HL-60 (cell line): ENCODE results near the gene ALX3.
A peak's percentile ranks its signal among the peaks of the same experiment; 100 is the strongest.

Source experiments
- DNase-seq, 2 experiments: peaks; one replicate each; pipeline ENCODE4 v3.0.0-alpha.2; 2010 to 2020; ENCODE audit warnings: low read depth in 1 of 2, low spot score in 1 of 2
- H3K27ac ChIP-seq: fragments of 250-450 bp; sonication (Bioruptor Pico); replicated peaks from 2 replicates; pipeline ENCODE4 v1.5.1; 2020; ENCODE audit warnings: mild to moderate bottlenecking, moderate library complexity
- H3K27me3 ChIP-seq: fragments of 250-450 bp; sonication (Bioruptor Pico); 2 replicates; pipeline ENCODE4 v1.5.1; 2021; ENCODE audit warnings: mild to moderate bottlenecking, moderate library complexity; ENCODE audit not compliant: insufficient read depth, poor library complexity, severe bottlenecking
- H3K4me3 ChIP-seq: replicated peaks from 2 replicates; pipeline ENCODE4 v1.5.1; 2011; ENCODE audit warnings: mild to moderate bottlenecking, control low read depth, low read length; ENCODE audit not compliant: insufficient read depth
- CTCF ChIP-seq: IDR thresholded peaks from one replicate; pipeline ENCODE4 v1.5.1; 2011; ENCODE audit warnings: low read length, control low read depth, inconsistent platforms; ENCODE audit not compliant: insufficient read depth
- GABPA ChIP-seq: IDR thresholded peaks from 2 replicates; pipeline ENCODE4 v1.6.1; 2012; ENCODE audit warnings: low read depth
- POLR2AphosphoS5 ChIP-seq: IDR thresholded peaks from 2 replicates; pipeline ENCODE4 v1.6.1; 2012; ENCODE audit warnings: low read depth
- REST ChIP-seq: IDR thresholded peaks from 2 replicates; pipeline ENCODE4 v1.6.1; 2012; ENCODE audit warnings: low read depth; ENCODE audit not compliant: insufficient replicate concordance
- SPI1 ChIP-seq: IDR thresholded peaks from 2 replicates; pipeline ENCODE4 v1.6.1; 2012; ENCODE audit warnings: low read depth, mild to moderate bottlenecking, borderline replicate concordance

ALX3 gene

GRCh38 chr1:110039641-110040040 is 30.8 kb downstream of the ALX3 start:
- no peak for TF ChIP-seq SPI1
- TF ChIP-seq POLR2AphosphoS5 = no peak
- no peak for TF ChIP-seq REST
- TF ChIP-seq GABPA = no peak
- no peak for TF ChIP-seq CTCF
- no peak for DNase-seq
- no peaks in the 10 kb centered on the region for H3K27me3 ChIP-seq
- H3K27ac ChIP-seq = no peak overlapping the region
- H3K4me3 ChIP-seq = no peak overlapping the region

GRCh38 chr1:110038271-110038670 is 32.2 kb downstream of the ALX3 start:
- Histone ChIP-seq H3K4me3 (no peak overlapping the region), H3K27me3 (no peaks in the 10 kb centered on the region), H3K27ac (no peak overlapping the region)
- TF ChIP-seq SPI1 (no peak), CTCF (no peak), POLR2AphosphoS5 (no peak), GABPA (no peak), REST (no peak)
- DNase-seq = no peak

- peak overlapping the region; percentile 79 for H3K27ac ChIP-seq
- no peak for DNase-seq
- H3K4me3 ChIP-seq = peak overlapping the region; percentile 93
- no peaks in the 10 kb centered on the region for H3K27me3 ChIP-seq
- TF ChIP-seq GABPA (no peak), CTCF (no peak), SPI1 (peak; percentile 21; the same call in 1 of the 2 replicates), REST (no peak)
Measured at GRCh38 chr1:110035236-110035752, 35.2 kb downstream of the ALX3 start.
